Cortex of kidney (tissue), 1 donor: ENCODE measurements around the gene ITGB3BP.
A peak's percentile ranks its signal among the peaks of the same experiment; 100 is the strongest.
"Not testable (repeated sequence)": the region's sequence is repeated elsewhere in the genome, so short reads cannot be mapped to it uniquely, and the experiment has no call there.

Experiments used
- DNase-seq: peaks from one replicate; lab custom pipeline; 2025; lab: John Stamatoyannopoulos, UW

ITGB3BP gene

GRCh38 chr1:63522891-63523728 is at the start of gene ITGB3BP, which contains the start of gene EFCAB7:
TSS of gene ITGB3BP (minus strand) at chr1:63523225. CDS start at chr1:63523133, 92 bp downstream.
TSS of gene EFCAB7 (plus strand) at chr1:63523525. CDS start at chr1:63525573, 2,048 bp downstream.
- peak; percentile 25 for DNase-seq

- not testable (repeated sequence) for DNase-seq
Observed at GRCh38 chr1:63572686-63573085, 49.7 kb upstream of the ITGB3BP start.

GRCh38 chr1:63569640-63570316 is 46.8 kb upstream of the ITGB3BP start:
- DNase-seq, result no peak

- no peak for DNase-seq
Observed at GRCh38 chr1:63569068-63569467, 46.0 kb upstream of the ITGB3BP start.

GRCh38 chr1:63563745-63564144 is 40.7 kb upstream of the ITGB3BP start:
- no peak for DNase-seq

GRCh38 chr1:63559357-63559756 is 36.3 kb upstream of the ITGB3BP start:
- no peak for DNase-seq

- no peak for DNase-seq
Observed at GRCh38 chr1:63557365-63557987, 34.5 kb upstream of the ITGB3BP start.

DNA sequence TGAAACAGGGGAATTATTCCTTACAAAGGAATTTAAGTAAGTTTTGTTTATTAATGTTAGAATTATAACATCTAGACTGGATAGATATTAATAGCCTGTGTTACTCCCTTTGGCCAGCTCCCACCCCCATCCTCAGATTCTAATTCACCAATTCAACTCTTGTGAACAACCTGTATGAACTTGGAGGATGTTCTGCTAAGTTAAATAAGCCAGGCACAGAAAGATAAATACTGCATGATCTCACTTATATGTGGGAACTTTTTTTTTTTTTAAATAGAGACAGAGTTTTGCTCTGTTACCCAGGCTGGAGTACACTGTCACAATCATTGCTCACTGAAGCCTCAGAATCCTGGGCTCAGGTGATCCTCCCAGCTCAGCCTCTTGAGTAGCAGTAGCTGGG is 32.5 kb upstream of the ITGB3BP start:
- no peak for DNase-seq

DNA sequence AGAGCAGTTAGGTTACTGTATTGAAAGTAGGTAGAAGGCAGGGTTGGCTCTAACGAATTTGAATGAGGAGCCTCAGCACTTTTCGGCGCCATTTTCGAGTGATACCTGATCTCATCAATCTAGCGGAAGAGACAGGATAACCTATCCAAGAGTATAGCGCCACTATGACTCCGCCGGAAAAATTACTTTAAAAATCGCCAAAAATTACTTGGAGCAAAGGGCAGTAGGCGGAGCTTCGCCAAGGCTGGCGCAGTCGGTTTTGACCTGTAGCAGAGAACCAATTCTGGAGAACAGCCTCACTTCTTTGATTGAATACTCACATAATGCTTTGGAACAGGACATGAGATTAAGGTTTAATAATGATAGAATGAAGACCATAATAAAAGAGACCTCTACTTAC is 25.9 kb upstream of the ITGB3BP start:
- DNase-seq, result no peak

DNA sequence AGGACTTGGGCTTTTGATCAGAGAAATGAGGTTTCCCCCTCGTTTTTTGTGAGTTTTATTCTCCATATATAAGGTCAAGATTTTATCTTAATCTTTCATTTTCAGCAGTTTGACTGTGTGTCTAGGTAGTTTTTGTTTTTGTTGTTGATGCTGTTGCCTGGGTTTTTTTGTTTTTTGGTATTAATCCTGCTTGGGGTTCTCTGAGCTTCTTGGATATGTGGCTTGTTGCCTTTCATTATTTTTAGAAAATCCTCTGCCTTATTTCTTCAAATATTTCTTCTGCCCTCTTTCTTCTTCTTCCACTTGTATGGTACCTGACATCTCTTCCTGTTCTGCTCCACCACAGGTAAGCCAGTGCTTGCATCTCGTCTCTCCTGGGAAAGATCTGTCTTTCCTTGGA is 25.3 kb upstream of the ITGB3BP start:
- no peak for DNase-seq

GRCh38 chr1:63547621-63548294 is 24.7 kb upstream of the ITGB3BP start:
- no peak for DNase-seq

DNA sequence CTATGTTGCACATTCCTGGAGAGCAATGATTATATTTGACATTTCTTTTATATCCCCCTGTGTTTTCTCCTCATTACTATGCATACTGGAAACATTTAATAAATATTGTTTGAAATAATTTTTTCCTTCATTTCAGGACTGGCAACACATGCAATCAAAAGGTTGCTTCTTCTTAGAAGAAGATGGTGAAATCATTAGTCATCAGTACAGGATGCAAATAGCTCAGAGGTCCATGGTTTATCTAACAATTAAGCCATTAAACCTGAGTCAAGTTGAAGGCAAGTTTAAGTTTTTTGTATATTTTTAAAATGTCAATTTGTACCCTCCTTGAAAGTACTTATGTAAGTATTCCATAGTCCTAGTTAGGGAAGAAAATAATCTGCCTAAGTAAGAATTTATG is 22.8 kb upstream of the ITGB3BP start:
- DNase-seq, result no peak

DNA sequence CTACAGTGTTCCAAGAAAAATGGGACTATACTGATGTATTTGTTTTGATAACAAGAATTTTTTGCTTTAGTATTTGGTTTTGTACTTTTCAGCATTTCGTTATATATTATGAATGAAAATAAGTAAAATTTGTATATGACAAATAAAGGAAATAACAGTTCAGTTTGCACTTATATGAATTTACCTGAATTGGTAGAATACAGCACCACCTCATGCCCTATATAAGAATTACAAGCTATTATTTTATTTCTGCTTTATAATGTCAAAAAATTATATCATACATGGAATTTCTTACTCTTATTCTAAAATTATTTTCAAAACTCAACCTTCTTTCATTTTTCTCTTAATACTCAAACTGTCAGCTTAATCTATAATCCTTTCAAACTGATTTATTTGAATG is 14.9 kb upstream of the ITGB3BP start:
- DNase-seq, result no peak

GRCh38 chr1:63537006-63537405 is 14.0 kb upstream of the ITGB3BP start:
- no peak for DNase-seq

DNA sequence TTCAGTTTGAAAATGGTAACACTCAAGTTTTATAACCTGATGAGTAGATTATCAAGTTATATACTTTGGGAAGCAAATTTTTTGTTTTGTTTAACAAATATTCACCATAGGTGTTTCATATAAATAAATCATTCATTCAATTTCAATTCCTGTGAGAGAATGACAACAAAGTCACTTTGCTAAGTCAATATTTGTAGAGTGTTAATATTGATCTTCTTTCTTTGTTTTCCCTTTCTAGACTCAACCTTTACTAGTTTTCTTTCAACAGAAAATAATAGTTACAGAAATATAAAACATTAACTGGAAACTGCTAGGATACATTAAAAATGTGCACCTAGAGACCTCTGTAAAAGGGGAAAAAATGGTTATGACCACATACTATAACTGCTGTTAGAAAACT is 11.4 kb upstream of the ITGB3BP start:
- DNase-seq, result no peak

DNA sequence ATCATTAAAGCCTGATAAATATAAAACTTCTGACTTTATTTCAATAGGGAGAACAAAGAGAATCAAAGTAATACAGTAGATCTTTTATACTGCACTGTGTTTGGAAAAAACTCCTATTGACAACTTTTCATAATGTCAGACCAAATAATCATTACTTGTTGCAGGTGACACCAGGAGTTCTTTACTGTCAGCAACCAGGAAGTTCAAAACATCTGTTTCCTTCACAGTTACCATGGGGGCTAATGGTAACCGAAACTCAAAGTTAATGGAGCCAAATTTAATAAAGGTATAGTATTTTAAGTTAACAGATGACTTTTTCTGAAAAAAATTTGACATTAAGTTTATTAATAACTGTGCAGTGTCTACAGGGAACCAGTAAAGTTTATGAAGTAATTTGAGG is 10.9 kb upstream of the ITGB3BP start:
- no peak for DNase-seq

DNA sequence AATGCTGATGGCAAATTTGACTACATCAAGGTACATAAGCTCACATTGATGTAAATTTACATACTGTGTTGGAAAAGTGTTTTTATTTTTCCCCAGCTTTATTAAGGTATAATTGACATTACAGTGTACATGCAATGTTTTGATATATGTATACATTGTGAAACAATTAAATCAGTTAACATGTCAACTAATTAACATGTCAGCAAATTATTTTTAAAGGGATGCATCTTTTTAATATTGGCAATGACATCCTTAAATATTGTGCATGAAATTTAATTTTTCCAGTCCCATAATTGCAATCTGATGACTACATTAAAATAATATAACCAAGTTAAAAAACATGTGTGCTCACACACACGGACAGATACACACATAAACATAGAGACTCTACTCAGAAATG is 9.7 kb upstream of the ITGB3BP start:
- no peak for DNase-seq

DNA sequence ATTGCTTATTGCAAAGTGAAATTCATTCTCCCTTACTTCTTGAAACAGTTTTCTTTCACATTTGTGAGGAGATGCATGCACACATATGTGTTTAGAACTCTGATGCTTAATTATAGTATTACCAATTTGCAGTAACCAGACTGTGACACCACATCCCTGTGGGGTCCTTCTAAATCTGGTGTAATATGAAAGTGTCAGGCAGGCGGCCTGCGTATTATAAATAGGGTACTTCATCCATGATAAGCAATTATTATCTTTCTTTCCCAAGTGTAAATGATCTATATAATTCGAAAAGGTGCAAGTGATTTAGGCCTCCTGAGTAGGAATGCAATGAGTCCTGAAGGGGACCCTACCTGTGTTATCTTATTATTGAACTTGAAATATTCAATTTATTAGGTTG is 1.2 kb upstream of the ITGB3BP start:
- DNase-seq, result no peak

DNA sequence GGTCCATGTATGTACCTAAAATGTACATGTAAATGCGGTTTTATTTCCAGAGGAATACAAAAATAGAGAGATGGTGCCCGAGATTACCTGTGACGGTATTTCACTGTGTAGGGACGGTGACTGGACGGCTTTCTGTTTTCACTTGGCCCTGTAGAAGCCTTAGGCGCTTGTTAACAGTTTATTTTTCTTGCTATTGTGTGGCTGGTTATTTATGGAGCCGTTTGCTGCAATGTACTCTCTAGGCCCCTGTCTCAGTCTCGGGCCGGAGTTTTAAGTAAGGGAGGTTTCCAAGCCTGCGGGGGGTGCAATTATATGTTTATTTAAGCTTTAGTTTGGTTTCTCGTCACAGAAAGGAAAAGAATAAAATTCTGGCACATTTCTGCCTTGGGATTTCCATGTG is 713 bp upstream of the ITGB3BP start:
- no peak for DNase-seq

- DNase-seq, result no peak
Observed at GRCh38 chr1:63516629-63517028, 6.4 kb downstream of the ITGB3BP start.

- no peak for DNase-seq
Observed at GRCh38 chr1:63512584-63512983, 10.4 kb downstream of the ITGB3BP start.

DNA sequence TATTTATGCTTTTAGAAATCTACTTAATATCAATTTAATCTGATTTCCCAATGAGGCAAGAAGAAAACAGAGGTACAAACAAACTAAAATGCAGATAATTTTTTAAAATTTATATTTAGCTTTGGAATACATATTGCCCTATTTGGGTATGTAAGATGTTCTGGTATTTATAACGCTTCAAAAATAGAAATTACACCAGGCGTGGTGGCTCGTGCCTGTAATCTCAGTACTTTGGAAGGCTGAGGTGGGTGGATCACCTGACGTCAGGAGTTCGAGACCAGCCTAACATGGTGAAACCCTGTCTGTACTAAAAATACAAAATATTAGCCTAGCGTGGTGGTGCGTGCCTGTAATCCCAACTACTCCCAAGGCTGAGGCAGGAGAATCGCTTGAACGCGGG is 13.3 kb downstream of the ITGB3BP start:
- no peak for DNase-seq
